HG02981 (cell line): ENCODE measurements around the gene CHMP1B.

Source experiments
- ATAC-seq: cut with Tn5 transposase; IDR thresholded peaks from one replicate; pipeline ENCODE4 v1.9.1; 2021; ENCODE audit warnings: mild to moderate bottlenecking, moderate library complexity; ENCODE audit not compliant: unreplicated experiment

Gene CHMP1B

GRCh38 chr18:11899063-11899462 lies 47.9 kb downstream of the CHMP1B start:
- ATAC-seq = no peak

- no peak for ATAC-seq
Measured at GRCh38 chr18:11901826-11902438, 50.7 kb downstream of the CHMP1B start.

- no peak for ATAC-seq
Measured at GRCh38 chr18:11902522-11903292, 51.5 kb downstream of the CHMP1B start.
